NCI-H446 (cell line): ENCODE data around the gene HVCN1.
"Not testable (repeated sequence)": the region's sequence is repeated elsewhere in the genome, so short reads cannot be mapped to it uniquely, and the experiment has no call there.

Source experiments
- DNase-seq, 2 experiments: peaks; one replicate each; lab custom pipeline; 2025; lab: John Stamatoyannopoulos, UW

The HVCN1 gene

DNA sequence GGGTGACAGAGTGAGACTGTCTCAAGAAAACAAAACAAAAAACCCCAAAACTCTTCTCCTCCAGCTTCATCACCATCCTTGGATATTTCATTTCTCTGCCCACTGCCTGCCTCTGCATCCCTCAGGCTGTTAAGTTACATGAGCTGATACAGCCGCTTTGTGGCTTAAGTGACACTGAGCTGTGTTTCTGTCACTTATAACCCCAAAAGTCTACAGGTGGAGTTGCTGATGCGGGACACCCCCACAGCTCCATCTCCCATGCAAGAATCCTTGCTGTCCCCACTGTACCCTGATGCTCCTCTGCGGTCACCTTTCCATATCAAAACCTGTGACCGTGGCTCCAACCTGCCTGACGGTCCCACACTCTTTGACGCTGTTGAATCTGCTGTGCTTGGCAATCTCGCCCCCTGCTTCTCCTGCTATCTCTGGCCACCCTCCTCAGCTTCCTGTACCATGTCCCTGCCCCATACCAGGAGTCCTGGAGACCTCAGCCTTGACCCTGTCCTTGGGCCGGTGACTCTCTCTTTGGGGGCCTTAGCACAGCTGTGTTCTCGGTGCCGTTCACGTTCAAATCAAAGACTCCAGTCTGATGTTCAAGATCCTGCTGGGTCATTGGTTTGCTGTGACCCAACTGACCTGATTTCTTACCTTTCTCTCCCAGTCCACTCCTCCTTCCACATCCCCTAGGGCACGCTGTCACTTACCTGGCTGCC lies 20.3 kb downstream of the HVCN1 start:
- DNase-seq = no peak

DNA sequence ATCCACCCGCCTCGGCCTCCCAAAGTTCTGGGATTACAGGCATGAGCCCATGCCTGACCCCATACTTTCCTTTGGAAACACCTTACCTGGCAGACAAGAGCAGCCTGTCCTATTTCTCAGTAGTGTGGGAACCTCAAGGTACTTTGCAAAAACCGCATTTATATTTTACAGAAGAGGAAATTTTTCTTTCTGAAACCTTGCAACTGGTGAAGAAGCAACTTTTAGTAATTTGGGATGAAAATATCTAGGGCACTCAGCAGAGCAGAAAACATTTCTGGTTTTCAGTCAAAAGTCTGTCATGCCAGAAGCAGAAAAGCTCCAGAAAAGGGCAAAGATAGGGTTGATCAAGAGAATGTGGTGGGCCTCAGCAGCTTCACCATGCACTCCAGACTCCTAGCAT lies 21.2 kb downstream of the HVCN1 start:
- no peak for DNase-seq

DNA sequence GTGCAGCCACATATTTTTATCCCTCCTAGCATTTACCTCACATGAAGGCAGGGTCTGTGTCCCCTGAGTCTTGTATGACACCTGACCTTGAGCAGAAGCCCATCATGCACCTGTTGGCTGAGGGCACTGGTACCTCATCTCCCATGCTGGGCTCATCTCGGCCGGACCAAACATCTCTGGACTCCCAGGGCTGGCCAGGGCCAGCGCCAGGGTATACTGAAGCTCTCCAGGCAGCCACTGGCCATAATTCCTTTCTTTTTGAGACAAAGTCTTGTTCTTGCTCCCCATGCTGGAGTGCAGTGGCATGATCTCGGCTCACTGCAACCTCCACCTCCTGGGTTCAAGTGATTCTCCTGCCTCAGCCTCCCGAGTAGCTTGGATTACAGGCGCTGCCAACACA lies 22.0 kb downstream of the HVCN1 start:
- DNase-seq = no peak

DNA sequence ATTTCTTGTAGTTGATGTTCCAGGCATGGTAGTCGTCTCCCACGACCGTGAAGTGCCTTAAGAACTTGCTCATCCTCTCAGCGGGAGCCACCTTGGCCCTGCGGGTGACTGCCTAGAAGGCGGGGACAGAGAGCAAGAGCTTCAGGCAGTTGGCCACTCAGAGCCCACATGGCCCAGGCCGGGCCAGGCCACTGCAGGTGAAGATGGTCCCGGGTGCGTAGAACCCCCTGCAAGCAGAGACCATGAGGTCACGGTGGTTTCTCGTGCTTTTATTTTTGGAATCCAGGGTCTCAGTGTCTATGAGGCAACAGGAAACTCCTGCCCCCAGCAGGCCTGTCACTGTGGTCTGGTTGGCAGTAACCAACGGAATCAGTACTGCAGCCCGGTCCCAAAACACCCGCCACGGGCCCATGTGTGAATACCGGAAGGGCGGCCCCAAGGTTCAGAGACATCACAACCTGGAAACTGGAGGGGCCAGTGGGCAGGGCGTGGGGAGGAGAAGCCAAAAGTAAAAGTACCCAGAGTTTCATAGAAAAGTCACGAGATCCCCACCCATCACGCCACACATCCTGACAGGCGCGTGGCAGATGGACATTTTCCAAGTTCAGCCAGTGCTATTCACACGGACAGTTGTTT lies 27.5 kb downstream of the HVCN1 start:
- DNase-seq = no peak

DNA sequence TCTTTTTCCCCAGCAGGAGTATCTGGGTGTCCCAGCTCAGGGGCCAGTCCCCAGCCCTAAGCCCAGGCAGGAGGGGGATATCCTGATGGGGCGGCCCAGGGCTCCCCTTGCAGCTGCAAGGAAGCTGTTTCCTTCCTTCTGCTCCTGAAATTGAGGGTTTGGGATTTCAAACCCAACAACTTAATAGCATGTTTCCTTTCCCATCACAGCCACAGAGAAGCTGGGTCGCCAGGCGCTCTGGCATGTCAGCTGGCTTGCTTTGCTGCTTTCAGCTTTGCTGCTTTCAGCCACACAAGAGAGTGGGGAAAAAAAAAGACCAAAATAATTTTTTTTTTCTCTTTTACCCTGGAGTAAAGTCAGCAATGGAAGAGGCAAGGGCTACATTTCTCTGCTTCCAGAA lies 30.0 kb downstream of the HVCN1 start:
- no peak for DNase-seq

DNA sequence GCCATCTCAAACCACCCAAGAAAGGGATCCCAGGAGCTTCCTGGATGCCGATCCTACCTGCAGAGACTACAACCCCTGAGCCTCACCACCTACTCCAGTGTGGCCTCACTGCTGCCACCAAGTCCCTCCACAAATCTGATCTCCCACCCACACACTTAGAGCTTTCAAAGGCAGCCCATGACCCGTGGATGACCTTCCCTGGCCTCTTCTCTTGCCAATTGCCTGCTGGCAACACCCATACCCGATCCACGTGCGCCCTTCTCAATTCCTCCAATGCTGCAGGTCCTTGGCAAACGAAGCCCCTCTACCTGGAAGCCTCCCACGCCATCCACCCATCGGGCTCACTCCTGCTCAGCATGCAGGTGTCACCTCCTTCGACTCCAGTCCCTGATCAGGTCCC lies 30.7 kb downstream of the HVCN1 start:
- no peak for DNase-seq

DNA sequence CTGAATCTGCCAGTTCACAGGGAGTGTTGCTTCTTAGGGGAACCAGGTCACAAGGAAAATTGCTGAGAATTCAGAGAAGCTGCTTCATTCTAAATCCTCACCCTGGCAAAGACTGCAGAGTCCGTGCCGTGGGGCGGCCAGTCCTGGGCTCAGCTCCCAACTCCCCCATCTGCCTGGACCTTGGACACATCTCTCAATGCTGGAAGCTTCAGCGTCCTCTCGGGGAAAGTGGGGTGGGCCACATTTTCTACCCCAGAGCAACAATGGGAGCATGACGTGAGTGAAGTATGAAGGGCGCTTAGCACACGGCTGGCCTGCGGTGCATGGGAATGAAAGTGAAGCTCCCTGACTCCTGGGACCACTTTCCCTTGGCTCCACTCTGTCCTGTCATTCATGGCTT lies 31.2 kb downstream of the HVCN1 start:
- DNase-seq = no peak

DNA sequence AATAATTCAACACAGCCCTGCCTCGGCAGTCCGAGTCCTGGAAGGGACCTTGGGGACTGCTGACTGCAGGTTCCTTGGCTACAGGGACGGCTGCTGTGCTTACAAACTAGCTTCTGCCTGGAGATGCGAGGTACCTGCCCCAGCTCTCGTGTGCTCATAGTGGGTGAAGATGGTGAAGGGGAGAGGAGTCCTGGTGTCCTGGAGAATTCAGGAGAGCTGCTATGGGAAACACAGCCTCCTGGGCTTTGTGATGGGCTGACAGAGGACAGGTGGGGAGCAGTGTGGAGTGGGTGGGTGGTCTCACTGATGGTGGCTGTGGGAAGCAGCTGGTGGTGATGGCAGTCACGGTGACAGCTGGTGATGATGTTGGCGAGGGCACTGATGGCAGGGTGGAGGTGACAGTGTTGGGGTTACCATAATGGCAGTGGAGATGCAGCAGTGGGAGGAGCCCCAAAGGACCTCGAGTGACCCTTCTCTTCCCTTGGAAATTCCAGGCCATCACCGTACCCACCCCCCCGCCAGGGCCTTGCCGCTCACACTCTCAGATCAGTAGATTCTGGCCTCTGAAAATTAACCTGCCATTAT lies 32.8 kb downstream of the HVCN1 start:
- no peak for DNase-seq

DNA sequence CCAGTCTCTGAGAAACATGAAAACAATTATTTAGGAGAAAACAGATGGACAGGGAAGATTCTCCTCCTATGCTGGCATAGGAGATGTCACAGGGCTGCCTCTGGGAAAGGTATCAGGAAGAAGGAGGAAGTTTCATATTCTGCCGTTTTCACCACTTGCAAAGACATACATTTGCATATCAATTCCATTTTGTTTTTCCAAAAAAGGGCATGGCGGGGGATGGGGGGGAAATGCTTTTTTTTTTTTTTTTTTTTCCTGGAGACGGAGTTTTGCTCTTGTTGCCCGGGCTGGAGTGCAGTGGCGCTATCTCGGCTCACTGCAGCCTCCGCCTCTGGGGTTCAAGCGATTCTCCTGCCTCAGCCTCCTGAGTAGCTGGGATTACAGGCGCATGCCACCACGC lies 34.7 kb downstream of the HVCN1 start:
- DNase-seq = not testable (repeated sequence)

DNA sequence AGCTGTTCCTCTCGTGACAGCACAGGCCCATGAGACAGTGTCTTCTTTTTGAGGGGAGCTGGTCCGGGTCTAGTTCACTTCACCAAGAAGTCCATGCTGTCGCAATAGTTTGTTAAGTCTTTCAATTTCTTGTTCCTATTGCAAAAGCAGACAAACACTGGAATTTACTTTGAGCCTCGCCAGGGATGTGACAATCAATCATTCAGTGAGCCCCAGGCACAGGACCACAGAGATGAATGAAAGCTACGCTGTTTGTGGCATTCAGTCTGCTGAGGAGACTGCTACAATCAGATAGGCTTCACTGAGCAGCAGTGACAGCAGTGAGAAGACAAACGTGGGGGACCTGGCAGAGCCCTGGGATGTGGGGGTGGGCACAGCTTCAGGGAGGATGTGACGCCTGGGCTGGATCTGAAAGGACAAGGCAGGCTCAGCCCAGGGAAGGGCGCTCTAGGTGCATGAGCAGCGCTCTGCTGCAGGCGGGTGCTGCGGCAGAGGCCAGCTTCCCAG lies 39.5 kb downstream of the HVCN1 start:
- no peak for DNase-seq

DNA sequence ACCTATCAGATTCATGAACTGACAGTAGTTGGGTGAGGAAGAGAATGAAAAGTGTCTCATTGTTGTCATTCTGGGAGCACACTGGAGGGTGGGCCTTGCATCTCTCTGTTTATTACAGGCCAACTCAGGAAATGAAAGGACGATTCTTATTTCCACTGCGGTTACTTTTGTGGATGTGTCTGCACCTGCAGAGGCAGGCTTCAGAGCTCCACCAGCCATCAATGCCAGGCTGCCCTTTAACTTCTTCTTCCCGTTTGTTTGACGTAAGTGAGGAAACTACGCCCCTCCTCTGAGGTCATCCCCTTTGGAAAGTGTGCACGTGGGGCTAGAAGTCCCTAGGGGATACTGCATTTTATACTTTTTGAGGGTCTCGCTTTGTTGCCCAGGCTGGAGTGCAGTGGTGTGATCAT lies 41.3 kb downstream of the HVCN1 start:
- DNase-seq = no peak

DNA sequence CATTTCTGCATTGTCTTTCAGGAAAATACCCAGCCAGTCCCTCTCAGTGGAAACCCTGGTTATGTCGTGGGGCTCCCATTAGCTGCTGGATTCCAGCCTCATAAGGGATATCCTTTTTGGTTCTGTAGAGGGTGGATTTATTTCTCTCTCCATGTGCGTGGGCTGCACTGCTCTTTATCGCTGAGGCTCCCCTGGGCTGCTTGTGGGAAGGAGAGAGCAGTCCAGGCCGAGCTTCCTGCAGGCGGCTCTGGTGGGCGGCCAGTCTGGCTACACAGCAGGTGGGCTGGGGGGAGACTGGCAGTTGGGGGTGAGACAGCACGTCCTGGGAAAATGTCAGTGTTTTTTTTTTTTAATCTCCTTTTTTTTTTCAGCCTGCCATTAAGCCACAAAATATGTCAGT lies 47.4 kb downstream of the HVCN1 start:
- DNase-seq = no peak

DNA sequence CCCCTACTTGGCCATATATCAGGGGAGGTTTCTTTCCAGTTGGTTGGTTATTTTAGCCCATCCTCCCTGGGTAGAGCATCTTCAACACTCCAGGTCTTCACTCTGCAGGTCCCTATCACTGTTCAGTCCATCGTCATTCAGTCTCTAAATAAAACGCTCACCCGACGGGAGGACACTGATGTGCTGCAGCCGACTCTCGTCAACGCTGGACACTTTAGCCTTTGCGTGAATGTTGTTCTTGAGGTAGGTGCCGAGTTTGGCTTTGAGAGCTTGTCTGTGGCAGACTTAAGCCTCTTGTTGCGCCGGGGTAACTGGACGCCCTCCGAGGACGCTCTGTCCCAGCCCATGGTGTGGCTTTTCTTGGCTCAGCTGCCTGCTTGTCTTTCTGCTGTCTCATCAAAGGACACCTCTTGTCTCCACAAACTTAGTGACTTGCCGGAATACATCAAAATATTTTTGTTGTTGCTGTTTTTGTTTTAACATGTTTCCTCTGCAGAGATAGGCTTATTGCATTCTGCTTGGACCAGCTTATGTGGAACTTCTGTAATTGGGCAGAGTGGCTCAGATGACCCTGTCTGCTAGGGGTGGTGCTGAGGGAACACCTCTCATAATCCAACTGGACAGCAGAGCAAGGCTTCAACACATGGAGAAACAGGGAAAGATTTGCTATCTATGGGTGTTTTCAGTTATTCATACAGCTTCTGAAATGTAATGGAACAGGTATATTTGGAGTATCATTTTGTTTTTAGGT lies 48.5 kb downstream of the HVCN1 start:
- DNase-seq = no peak

DNA sequence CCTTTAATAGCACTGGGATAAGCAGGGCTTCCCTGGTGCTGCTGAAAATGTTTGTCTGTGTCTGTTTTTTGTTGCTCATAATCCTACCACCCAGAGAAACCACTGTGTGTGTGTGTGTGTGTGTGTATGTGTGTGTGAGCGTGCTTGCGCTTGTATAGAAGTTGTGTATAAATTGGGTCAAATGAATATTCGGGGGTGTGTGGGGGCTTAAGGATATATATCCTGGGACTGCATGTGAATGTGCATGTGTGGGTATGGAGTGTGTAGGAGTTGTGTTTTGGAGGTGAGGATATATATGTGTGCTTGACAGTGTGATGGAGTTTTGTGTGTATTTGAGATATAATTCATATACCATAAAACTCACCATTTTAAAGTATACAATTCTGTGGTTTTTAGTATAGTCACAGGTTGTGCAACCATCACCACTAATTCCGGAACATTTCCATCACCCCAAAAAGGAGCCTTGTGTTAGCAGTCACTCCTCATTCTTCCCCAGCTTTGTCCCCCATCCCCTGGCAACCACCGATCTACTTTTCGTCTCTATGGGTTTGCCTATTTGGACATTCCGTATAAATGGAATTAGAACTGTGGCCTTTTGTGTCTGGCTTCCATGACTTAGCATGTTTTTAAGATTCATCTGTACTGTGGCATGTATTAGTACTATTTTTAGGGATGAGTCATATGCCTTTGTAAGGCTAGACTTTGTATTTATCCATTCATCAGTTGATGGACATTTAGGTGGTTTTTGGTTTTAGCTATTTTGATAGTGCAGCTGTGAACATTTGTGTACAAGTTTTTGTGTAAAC lies 49.4 kb downstream of the HVCN1 start:
- DNase-seq = no peak

DNA sequence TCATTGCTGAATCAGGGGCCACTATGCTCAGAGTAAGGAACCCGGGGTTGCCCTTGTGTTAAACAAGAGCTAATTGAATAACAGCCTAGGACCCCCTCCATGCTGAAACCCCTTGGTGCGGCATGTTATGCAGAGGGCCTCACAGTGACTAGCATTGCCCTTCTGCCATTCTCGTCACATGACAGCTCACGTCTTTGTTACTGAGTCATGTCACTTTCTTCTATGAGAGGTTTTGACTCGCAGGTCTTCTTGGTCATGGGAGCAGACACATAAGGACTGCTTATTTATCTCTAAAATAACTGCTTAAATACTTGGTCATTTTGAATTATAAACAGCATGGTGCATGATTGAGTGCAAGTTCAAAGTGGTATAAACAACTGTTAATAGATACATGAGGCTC lies 50.1 kb downstream of the HVCN1 start:
- no peak for DNase-seq

DNA sequence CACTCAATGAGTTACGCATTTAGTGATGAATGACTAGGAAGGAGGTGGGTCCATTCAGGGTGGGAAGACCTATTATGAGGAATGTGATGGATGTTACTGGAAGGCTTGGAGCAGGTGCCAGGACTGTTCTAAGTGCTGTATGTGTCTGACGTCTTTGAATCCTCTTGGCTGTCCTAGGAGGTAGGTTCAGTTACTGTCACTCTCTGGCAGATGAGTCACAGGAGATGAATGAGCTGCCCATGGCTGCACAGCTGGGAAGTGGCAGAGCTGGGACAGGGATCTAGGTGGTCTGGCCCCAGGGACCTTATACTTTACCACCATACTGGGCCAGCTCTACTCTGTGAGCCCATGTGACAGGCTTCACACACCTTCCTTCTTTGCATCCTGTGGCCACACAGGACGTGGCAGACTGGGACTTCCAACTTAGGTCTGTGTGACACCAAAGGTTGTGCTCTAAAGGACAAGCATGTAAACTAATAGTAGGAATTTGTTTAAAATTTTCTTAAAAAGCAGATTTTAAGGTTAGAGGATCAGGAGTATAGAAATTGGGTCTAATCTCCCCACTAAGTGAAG lies 51.0 kb downstream of the HVCN1 start:
- DNase-seq = no peak

DNA sequence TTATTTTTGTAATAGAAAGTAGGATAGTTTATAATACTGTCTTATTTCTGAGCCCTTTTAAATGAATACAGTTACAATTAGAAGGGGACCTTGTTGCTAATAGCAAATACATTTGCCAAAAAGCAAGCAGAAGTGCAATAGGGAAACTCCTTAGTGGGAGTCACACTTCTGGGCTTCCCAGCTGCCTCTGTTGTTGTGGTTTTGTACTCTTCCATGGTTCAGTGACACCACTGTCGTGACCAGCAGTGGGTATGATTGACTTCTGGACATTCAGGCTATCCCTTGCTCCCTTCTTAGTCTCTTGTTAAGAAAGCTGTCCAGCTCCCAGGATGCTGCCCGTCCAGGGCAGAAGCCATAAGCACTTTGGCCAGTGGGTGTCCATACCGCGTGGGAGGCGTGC lies 52.4 kb downstream of the HVCN1 start:
- DNase-seq = no peak

DNA sequence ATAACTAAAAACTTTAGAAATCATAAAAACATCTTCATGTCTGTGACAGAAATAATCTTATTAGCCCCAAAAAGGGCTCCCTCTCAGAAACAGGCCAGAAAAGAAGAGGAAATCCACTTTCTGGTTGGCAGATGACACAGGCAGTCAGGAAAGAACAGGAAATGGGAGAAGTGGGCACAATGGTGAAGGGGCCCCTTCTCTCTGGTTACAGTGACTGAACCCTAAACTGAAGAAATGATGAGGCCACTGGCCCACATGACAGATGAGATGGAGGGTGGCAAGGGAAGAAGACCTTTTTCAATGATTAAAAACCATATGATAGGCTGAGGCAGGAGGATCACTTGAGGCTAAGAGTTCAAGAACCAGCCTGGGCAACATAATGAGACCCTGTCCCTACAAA lies 53.9 kb downstream of the HVCN1 start:
- no peak for DNase-seq

DNA sequence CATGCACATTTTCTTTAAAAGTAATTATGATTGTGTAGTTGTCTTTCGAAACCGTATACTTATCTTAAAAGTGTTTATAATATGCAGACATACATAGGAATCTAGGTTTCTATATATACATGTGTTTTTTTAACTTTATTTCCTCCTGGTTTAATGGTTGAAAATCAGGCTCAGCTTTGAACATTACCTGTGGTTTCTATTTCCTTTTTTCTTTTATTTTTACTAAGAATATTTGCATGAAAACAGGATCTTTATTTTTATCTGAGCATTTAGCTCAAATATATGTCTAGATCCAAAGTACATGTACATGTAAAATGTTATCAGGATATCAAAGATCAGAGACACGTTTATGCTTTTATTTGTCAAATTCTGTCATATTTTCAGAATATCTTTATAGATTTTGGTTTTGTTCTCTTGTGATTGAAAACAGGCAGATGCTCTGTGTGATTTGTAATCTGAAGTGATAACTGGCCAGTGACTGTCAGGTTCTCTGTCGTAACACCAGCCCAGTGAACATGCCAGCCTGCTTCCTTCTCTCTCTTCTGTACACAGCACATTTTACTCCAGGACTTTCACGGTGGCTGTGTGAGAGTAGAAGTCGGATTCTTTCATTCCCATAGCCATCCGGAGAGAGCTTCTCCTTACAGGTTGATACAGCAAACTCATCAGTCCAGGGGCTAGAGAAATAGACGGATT lies 61.3 kb downstream of the HVCN1 start:
- DNase-seq = no peak

DNA sequence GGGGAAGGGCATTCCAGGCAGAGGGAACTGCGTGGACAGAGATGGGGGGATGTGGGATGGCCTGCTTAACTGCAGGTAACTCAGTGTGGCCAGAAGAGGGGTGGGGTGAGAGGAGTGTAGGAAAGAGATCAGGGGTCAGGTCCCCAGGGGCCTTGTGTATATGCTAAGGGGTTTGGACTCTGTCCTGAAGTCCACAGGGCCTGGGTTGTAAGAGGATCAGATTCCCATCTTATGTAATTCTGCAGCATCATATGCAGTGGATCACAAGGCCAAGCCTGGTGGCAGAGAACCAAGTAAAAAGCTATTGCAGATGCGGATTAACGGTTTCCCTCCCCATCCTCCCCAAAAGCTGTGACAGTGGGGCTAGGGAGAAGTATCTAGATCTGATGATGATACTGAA lies 66.3 kb downstream of the HVCN1 start:
- DNase-seq = no peak

DNA sequence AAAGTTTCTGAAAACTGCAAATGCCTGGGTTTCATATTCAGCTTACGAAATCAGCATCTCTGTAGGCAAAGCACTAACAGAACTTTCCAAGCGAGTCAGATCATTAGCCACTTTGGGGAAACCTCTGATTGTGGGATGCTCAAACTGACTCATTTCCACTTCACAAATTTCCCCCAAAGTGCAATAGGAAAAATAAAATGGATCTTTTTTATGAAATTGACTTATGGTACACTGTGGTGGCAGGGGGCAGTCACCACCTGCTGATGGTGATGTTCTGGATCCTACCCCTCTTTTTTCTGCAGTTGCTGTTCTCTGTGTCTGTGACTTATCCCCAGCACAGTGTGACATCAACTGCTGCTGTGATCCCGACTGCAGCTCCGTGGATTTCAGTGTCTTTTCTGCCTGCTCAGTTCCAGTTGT lies 69.4 kb downstream of the HVCN1 start:
- no peak for DNase-seq
